ENCODE results near the gene NOTCH4. TPM values are rescaled to one million over a fixed set of nuclear protein-coding genes. Genes with fewer than 3 reads are reported as not detected.
"Not testable (repeated sequence)": the region's sequence is repeated elsewhere in the genome, so short reads cannot be mapped to it uniquely, and the experiment has no call there.

The NOTCH4 gene
- total and polyA plus RNA-seq, 2 donors (not counting 1 experiment from before 2014, with no cell fraction given): 0.42 to 0.99 TPM

DNA sequence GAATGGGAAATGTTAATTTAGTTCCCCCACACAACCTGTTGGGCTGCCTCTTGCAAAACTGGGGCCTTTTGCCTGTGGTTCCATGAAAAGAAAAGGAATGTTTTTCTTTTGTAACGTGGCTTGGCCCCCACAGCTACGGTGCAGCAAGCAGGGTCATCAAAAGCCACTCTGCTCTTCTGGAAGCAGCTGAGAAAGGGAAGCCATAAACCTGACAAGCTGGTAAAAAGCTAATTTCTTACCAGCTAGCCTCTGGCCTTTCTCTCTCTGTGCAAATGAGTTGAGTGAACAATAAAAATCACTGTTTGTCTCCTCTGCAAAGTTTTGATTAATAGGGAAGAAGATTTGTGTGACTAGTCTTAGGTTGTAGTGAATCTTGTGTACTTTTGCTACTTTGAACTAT is 23.5 kb upstream of the NOTCH4 start:
- H2AFZ ChIP-seq (ENCODE audit: low read length): no peak overlapping the region
- H3K4me1 ChIP-seq (ENCODE audit: control insufficient read depth, extremely low read depth, insufficient read depth, low read length): no peaks in the 10 kb centered on the region
- no peak overlapping the region for H3K27ac ChIP-seq (ENCODE audit: insufficient read depth, low read length)
- H3K9ac ChIP-seq (ENCODE audit: insufficient read depth, low read length): no peak overlapping the region
- peaks cover 3% of the 10 kb centered on the region for H3K27me3 ChIP-seq (ENCODE audit: control insufficient read depth, insufficient read depth, low read length)
- DNase-seq (ENCODE audit: low read depth in 2 of 2): no peak
- H3K4me3 ChIP-seq (replicated peaks in 1 of 4; ENCODE audit: control extremely low read depth in 1 of 4, insufficient read depth in 1 of 4, low read depth in 3 of 4, low read length in 4 of 4): no peak overlapping the region
- H3K9me3 ChIP-seq (ENCODE audit: control insufficient read depth, insufficient read depth, low read depth, low read length): no peaks in the 10 kb centered on the region
- no peak overlapping the region for H3K4me2 ChIP-seq (ENCODE audit: extremely low read depth, insufficient read depth, low read length)
- H3K79me2 ChIP-seq (ENCODE audit: control insufficient read depth, insufficient read depth, low read length): no peaks in the 10 kb centered on the region
- H3K36me3 ChIP-seq (ENCODE audit: control insufficient read depth, insufficient read depth, low read length): no peaks in the 10 kb centered on the region
- TF ChIP-seq, protein P1, sequence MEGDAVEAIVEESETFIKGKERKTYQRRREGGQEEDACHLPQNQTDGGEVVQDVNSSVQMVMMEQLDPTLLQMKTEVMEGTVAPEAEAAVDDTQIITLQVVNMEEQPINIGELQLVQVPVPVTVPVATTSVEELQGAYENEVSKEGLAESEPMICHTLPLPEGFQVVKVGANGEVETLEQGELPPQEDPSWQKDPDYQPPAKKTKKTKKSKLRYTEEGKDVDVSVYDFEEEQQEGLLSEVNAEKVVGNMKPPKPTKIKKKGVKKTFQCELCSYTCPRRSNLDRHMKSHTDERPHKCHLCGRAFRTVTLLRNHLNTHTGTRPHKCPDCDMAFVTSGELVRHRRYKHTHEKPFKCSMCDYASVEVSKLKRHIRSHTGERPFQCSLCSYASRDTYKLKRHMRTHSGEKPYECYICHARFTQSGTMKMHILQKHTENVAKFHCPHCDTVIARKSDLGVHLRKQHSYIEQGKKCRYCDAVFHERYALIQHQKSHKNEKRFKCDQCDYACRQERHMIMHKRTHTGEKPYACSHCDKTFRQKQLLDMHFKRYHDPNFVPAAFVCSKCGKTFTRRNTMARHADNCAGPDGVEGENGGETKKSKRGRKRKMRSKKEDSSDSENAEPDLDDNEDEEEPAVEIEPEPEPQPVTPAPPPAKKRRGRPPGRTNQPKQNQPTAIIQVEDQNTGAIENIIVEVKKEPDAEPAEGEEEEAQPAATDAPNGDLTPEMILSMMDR (conservative IDR thresholded peaks at IDR 0.05 in 1 of 2, IDR thresholded peaks at IDR 0.05 in 1 of 2; ENCODE audit: low read depth in 1 of 2, low read length in 2 of 2): no peak
- TF ChIP-seq EZH2 (IDR thresholded peaks at IDR 0.05; ENCODE audit: low read length, missing control alignments): no peak
- H4K20me1 ChIP-seq (ENCODE audit: control insufficient read depth, extremely low read depth, insufficient read depth, low read length): no peaks in the 10 kb centered on the region

DNA sequence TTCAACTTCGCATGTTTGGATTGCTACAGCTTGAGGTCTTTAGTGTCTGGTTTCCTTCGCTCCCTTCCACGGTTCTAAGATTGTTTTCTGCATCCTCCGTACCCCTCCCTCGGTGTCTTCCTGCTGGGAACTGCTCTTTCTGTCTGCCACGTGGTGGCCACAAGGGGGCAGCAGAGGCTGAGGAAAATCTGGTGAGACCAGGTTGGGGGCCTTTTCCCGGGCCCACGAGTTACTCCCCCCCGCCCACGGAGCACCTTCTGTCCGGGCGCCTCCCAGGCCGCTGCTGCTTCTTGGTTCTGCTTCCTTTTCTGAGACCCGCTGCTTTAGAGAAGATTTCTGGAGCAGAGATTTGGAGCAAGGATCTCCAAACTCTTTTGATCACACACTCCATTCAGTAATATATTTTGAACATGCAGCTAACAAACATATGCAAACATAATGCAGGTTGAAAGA is 21.1 kb upstream of the NOTCH4 start:
- H3K9me3 ChIP-seq (ENCODE audit: control insufficient read depth, insufficient read depth, low read depth, low read length): no peaks in the 10 kb centered on the region
- peak overlapping the region; percentile 30 for H3K4me2 ChIP-seq (ENCODE audit: extremely low read depth, insufficient read depth, low read length)
- no peak overlapping the region for H3K27ac ChIP-seq (ENCODE audit: insufficient read depth, low read length)
- peak overlapping the region in 1 of 4 experiments; percentile 25 for H3K4me3 ChIP-seq (replicated peaks in 1 of 4; ENCODE audit: control extremely low read depth in 1 of 4, insufficient read depth in 1 of 4, low read depth in 3 of 4, low read length in 4 of 4)
- H3K36me3 ChIP-seq (ENCODE audit: control insufficient read depth, insufficient read depth, low read length): no peaks in the 10 kb centered on the region
- no peak for TF ChIP-seq EZH2 (IDR thresholded peaks at IDR 0.05; ENCODE audit: low read length, missing control alignments)
- TF ChIP-seq, protein P1 (conservative IDR thresholded peaks at IDR 0.05 in 1 of 2, IDR thresholded peaks at IDR 0.05 in 1 of 2; ENCODE audit: low read depth in 1 of 2, low read length in 2 of 2): peak; percentile 84 to 92
- no peaks in the 10 kb centered on the region for H4K20me1 ChIP-seq (ENCODE audit: control insufficient read depth, extremely low read depth, insufficient read depth, low read length)
- no peaks in the 10 kb centered on the region for H3K79me2 ChIP-seq (ENCODE audit: control insufficient read depth, insufficient read depth, low read length)
- H3K4me1 ChIP-seq (ENCODE audit: control insufficient read depth, extremely low read depth, insufficient read depth, low read length): no peaks in the 10 kb centered on the region
- peak; percentile 62 to 76 for DNase-seq (ENCODE audit: low read depth in 2 of 2)
- H2AFZ ChIP-seq (ENCODE audit: low read length): peak overlapping the region; percentile 70
- H3K9ac ChIP-seq (ENCODE audit: insufficient read depth, low read length): no peak overlapping the region
- H3K27me3 ChIP-seq (ENCODE audit: control insufficient read depth, insufficient read depth, low read length): peaks cover 3% of the 10 kb centered on the region

DNA sequence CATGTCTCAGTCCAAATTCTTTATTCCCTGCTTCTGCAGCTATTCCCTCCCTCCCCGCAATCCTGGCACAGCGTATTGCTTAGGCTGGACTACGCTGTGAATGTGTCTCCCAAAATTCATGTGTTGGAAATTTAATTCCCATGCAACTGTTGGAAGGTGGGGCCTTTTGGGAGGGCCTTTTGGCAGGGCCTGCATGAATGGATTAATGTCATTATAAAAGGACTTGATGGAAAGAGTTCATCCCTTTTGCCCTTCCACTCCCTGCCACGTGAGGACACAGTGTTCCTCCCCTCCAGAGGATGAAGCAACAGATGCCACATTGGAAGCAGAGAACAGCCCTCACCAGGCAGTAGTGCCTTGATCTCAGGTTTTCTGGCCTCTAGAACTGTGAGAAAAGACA is 20.4 kb upstream of the NOTCH4 start:
- no peak overlapping the region for H2AFZ ChIP-seq (ENCODE audit: low read length)
- H3K27ac ChIP-seq (ENCODE audit: insufficient read depth, low read length): no peak overlapping the region
- DNase-seq (ENCODE audit: low read depth in 2 of 2): peak in 1 of 2 donors; percentile 13
- H3K4me3 ChIP-seq (replicated peaks in 1 of 4; ENCODE audit: control extremely low read depth in 1 of 4, insufficient read depth in 1 of 4, low read depth in 3 of 4, low read length in 4 of 4): no peak overlapping the region
- H3K27me3 ChIP-seq (ENCODE audit: control insufficient read depth, insufficient read depth, low read length): peaks cover 3% of the 10 kb centered on the region
- H3K4me1 ChIP-seq (ENCODE audit: control insufficient read depth, extremely low read depth, insufficient read depth, low read length): no peaks in the 10 kb centered on the region
- no peaks in the 10 kb centered on the region for H3K36me3 ChIP-seq (ENCODE audit: control insufficient read depth, insufficient read depth, low read length)
- no peak overlapping the region for H3K9ac ChIP-seq (ENCODE audit: insufficient read depth, low read length)
- no peaks in the 10 kb centered on the region for H4K20me1 ChIP-seq (ENCODE audit: control insufficient read depth, extremely low read depth, insufficient read depth, low read length)
- TF ChIP-seq EZH2 (IDR thresholded peaks at IDR 0.05; ENCODE audit: low read length, missing control alignments): no peak
- TF ChIP-seq, protein P1 (conservative IDR thresholded peaks at IDR 0.05 in 1 of 2, IDR thresholded peaks at IDR 0.05 in 1 of 2; ENCODE audit: low read depth in 1 of 2, low read length in 2 of 2): no peak
- H3K4me2 ChIP-seq (ENCODE audit: extremely low read depth, insufficient read depth, low read length): no peak overlapping the region
- H3K9me3 ChIP-seq (ENCODE audit: control insufficient read depth, insufficient read depth, low read depth, low read length): no peaks in the 10 kb centered on the region
- no peaks in the 10 kb centered on the region for H3K79me2 ChIP-seq (ENCODE audit: control insufficient read depth, insufficient read depth, low read length)

DNA sequence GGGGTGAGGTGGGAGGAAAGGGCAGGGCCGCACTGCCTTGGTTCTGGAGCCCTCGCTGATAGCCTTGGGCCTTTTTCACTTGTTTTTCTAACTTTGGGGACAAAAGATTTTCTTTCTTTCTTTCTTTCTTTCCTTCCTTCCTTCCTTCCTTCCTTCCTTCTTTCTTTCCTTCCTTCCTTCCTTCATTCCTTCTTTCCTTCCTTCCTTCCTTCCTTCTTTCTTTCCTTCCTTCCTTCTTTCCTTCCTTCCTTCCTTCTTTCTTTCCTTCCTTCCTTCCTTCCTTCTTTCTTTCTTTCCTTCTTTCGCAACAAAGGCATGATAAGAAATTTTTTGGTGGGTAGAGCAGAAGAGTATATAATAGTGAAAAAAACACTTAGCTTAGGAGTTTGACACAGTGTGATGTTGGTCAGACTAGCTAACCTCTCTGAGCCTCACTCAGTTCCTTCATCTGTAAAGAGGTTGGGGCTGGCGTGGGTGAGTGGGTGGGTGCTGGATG is 18.5 kb upstream of the NOTCH4 start:
- not testable (repeated sequence) for H3K27ac ChIP-seq (ENCODE audit: insufficient read depth, low read length); DNase-seq (ENCODE audit: low read depth in 2 of 2); H4K20me1 ChIP-seq (ENCODE audit: control insufficient read depth, extremely low read depth, insufficient read depth, low read length); H3K36me3 ChIP-seq (ENCODE audit: control insufficient read depth, insufficient read depth, low read length); H3K4me3 ChIP-seq (replicated peaks in 1 of 4; ENCODE audit: control extremely low read depth in 1 of 4, insufficient read depth in 1 of 4, low read depth in 3 of 4, low read length in 4 of 4); H2AFZ ChIP-seq (ENCODE audit: low read length); H3K9me3 ChIP-seq (ENCODE audit: control insufficient read depth, insufficient read depth, low read depth, low read length); H3K79me2 ChIP-seq (ENCODE audit: control insufficient read depth, insufficient read depth, low read length); H3K4me2 ChIP-seq (ENCODE audit: extremely low read depth, insufficient read depth, low read length); H3K27me3 ChIP-seq (ENCODE audit: control insufficient read depth, insufficient read depth, low read length); H3K4me1 ChIP-seq (ENCODE audit: control insufficient read depth, extremely low read depth, insufficient read depth, low read length); H3K9ac ChIP-seq (ENCODE audit: insufficient read depth, low read length)
